Neutrophil (primary cell): Measurements from ENCODE around the gene ADAD2.
"Not testable (repeated sequence)": the region's sequence is repeated elsewhere in the genome, so short reads cannot be mapped to it uniquely, and the experiment has no call there.

Source experiments
- H3K27ac ChIP-seq: fragments of 200-600 bp; sonication (generic); 2 replicates; pipeline ENCODE4 v1.5.1; 2016; ENCODE audit warnings: mild to moderate bottlenecking, moderate library complexity
- H3K27me3 ChIP-seq: fragments of 200-600 bp; sonication (generic); 2 replicates; pipeline ENCODE4 v1.6.0; 2016; ENCODE audit warnings: mild to moderate bottlenecking
- H3K36me3 ChIP-seq: fragments of 200-600 bp; sonication (generic); 2 replicates; pipeline ENCODE4 v1.5.1; 2017
- H3K4me1 ChIP-seq, 2 experiments: fragments of 200-600 bp in 1 of 2; sonication (generic) in 1 of 2; 1 replicate in 1 of 2; 2 replicates in 1 of 2; pipeline versions ENCODE4 v1.5.1 to v1.6.1; 2013 to 2016; ENCODE audit warnings: low read depth in 1 of 2, low read length in 1 of 2, mild to moderate bottlenecking in 1 of 2, moderate library complexity in 1 of 2; ENCODE audit not compliant: control insufficient read depth in 1 of 2, insufficient read depth in 1 of 2
- H3K4me3 ChIP-seq, 2 experiments: fragments of 200-600 bp in 1 of 2; sonication (generic) in 1 of 2; 1 replicate in 1 of 2; 2 replicates in 1 of 2; pipeline ENCODE4 v1.5.1; 2013 to 2016; ENCODE audit warnings: low read depth in 1 of 2, low read length in 1 of 2, mild to moderate bottlenecking in 1 of 2, moderate library complexity in 1 of 2
- H3K9me3 ChIP-seq: fragments of 200-600 bp; sonication (generic); 2 replicates; pipeline ENCODE4 v1.5.1; 2016
- TF ChIP-seq, protein P1 (sequence below): fragments of 200-600 bp; sonication (generic); IDR thresholded peaks from 2 replicates; pipeline ENCODE4 v1.5.1; 2016; ENCODE audit warnings: antibody characterized with exemption

Gene ADAD2

DNA sequence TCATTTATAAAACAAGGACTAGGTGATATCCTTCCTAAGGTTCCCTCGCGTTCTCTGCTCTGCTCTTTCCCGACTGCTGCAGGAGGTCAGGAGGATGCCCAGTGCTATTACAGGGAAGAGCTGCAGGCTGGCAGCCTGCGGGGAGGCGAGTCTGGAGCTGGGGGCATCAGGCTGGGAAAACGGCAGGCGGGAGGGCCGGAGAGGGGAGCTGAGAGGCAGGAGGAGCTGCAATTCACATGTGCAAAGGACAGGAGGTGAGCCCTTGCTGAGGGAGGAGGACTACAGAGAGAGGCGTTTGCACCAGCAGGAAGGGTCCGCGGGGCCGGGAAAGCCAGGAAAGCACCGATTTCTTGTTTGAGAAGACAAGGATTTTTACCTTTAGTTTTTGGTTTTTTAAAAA, 8.1 kb downstream of the ADAD2 start:
- H3K27me3 ChIP-seq = peaks cover 13% of the 10 kb centered on the region
- no peaks in the 10 kb centered on the region for H3K9me3 ChIP-seq
- no peak overlapping the region for H3K4me3 ChIP-seq
- H3K4me1 ChIP-seq = peaks cover 6 to 11% of the 10 kb centered on the region in 2 experiments
- TF ChIP-seq, protein P1, sequence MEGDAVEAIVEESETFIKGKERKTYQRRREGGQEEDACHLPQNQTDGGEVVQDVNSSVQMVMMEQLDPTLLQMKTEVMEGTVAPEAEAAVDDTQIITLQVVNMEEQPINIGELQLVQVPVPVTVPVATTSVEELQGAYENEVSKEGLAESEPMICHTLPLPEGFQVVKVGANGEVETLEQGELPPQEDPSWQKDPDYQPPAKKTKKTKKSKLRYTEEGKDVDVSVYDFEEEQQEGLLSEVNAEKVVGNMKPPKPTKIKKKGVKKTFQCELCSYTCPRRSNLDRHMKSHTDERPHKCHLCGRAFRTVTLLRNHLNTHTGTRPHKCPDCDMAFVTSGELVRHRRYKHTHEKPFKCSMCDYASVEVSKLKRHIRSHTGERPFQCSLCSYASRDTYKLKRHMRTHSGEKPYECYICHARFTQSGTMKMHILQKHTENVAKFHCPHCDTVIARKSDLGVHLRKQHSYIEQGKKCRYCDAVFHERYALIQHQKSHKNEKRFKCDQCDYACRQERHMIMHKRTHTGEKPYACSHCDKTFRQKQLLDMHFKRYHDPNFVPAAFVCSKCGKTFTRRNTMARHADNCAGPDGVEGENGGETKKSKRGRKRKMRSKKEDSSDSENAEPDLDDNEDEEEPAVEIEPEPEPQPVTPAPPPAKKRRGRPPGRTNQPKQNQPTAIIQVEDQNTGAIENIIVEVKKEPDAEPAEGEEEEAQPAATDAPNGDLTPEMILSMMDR = no peak
- no peaks in the 10 kb centered on the region for H3K36me3 ChIP-seq
- H3K27ac ChIP-seq = peak overlapping the region; percentile 63

DNA sequence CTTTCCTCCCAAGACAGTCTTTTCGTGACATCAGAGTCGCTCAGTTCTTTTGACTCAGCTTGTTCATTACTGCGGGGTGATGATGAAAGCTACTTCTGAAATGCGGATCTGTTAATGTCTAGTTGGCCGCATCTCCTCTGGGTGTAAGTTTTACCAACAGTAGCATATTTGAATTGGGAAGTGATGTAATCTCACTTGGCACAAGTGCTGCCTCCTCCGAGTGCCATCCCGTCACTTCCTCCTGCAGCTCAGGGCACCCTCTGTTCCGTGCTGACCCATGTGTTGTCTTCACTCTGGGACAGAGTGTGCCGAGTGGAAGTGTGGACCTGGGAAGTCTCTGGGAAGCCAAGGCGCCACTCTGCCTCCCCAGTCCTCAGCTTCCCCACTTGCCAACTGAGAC, 8.9 kb downstream of the ADAD2 start:
- H3K27me3 ChIP-seq = peaks cover 6% of the 10 kb centered on the region
- peaks cover 6 to 11% of the 10 kb centered on the region in 2 experiments for H3K4me1 ChIP-seq
- H3K4me3 ChIP-seq = no peak overlapping the region
- TF ChIP-seq, protein P1 = no peak
- no peaks in the 10 kb centered on the region for H3K9me3 ChIP-seq
- no peaks in the 10 kb centered on the region for H3K36me3 ChIP-seq
- H3K27ac ChIP-seq = peak overlapping the region; percentile 63

DNA sequence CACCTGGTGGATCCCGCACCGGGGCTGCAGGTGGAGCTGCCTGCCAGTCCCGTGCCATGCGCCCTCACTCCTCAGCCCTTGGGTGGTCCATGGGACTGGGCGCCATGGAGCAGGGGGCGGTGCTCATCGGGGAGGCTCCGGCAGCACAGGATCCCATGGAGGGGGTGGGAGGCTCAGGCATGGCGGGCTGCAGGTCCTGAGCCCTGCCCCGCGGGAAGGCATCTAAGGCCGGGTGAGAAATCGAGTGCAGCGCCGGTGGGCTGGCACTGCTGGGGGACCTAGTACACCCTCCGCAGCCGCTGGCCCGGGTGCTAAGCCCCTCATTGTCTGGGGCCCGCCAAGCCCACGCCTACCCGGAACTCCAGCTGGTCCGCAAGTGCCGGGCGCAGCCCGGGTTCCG, 13.6 kb downstream of the ADAD2 start:
- not testable (repeated sequence) for H3K27me3 ChIP-seq, H3K4me1 ChIP-seq, H3K27ac ChIP-seq, H3K36me3 ChIP-seq, H3K4me3 ChIP-seq, H3K9me3 ChIP-seq

DNA sequence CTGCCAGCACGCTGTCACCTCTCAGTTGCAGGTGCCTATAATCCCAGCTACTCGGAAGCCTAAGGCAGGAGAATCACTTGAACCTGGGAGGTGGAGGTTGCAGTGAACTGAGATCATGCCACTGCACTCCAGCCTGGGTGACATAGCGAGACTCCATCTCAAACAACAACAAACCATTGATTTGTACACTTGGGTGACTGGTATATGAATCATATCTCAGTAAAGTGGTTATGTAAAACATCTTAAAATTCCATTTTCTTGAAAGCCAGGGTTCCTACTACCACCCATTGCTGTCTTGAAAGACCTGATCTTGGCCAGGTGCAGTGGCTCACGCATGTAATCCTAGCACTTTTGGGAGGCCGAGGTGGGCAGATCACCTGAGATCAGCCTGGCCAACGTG, 14.2 kb downstream of the ADAD2 start:
- H3K27me3 ChIP-seq, H3K36me3 ChIP-seq, H3K4me1 ChIP-seq, H3K4me3 ChIP-seq, H3K27ac ChIP-seq, H3K9me3 ChIP-seq: not testable (repeated sequence)

DNA sequence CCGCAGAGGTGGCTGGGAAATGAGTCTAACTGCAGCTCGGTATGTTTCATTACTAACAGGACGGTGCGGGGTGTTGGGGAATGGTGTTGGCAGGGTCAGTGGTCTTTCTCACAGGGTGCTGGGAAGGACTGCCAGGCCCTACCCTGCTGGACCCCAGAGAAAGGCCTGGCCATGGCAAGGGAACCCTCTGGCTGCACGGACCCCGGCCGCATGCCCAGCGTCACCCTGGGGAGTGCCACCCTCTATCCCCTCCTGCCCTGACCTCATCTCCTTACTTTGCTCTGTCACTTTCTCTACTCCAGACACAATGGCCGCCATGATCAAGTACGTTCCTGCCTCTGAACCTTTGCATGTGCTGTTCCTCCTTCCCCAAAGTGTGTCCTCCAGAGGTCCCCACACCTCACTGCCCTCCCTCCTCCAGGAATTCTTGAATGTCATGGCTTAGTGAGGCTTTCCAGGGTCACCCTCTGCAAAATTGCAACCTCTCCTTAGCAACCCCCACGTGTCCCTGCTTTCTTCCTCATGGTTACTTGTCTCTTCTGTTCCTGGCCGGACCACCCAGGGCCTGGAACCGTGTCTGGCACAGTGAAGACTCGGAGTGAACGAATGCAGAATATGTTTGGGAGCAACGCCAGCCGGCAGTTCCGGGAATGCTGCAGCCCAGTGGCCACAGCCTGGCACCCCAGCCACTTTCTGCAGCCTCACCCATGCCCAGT, 15.2 kb downstream of the ADAD2 start:
- Histone ChIP-seq H3K9me3 (no peaks in the 10 kb centered on the region), H3K27me3 (peaks cover 3% of the 10 kb centered on the region), H3K4me1 (no peaks in the 10 kb centered on the region), H3K27ac (no peak overlapping the region), H3K4me3 (no peak overlapping the region), H3K36me3 (no peaks in the 10 kb centered on the region)
- TF ChIP-seq, protein P1 = no peak

DNA sequence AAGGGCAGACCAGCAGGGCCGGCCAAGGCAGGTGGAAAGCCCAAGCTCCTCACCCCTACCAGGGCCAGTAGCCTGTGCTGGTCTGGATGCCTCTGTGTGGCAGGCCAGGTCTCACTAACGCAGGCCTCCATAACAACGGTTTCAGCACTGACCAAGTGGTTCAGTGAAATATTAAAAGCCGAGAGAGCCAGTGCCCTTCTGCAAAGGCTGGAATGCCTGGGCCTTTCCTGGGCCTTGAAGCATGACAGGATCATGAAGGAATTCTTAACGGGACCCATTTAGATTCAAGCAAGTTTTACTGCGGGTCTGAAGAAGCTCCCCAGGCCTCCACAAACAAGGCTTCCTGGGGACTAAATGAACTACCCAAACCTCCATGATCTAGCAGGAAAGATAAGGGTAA, 16.3 kb downstream of the ADAD2 start:
- H3K36me3 ChIP-seq = no peaks in the 10 kb centered on the region
- no peak overlapping the region for H3K27ac ChIP-seq
- TF ChIP-seq, protein P1 = no peak
- no peaks in the 10 kb centered on the region for H3K4me1 ChIP-seq
- peaks cover 3% of the 10 kb centered on the region for H3K27me3 ChIP-seq
- H3K4me3 ChIP-seq = no peak overlapping the region
- no peaks in the 10 kb centered on the region for H3K9me3 ChIP-seq
